ENCODE results near the gene OMP. TPM values are rescaled to one million over a fixed set of nuclear protein-coding genes. Genes with fewer than 3 reads are reported as not detected.
A peak's percentile ranks its signal among the peaks of the same experiment; 100 is the strongest.

The OMP gene
- polyA plus RNA-seq, 3 donors = not detected

DNA sequence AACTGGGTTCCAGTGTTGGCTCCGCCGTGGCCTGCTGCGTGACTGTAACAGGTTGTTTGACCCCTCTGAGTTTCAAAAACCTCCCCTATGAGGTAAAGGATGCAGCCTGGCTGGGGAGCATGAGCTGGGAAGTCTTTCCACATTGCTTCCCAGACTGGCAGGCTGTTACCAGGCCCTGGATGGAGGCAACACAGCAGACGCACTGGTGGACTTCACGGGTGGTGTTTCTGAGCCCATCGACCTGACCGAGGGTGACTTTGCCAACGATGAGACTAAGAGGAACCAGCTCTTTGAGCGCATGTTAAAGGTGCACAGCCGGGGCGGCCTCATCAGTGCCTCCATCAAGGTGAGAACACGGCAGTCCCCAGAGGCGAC lies 11.4 kb downstream of the OMP start:
- no peak overlapping the region for H3K27ac ChIP-seq (ENCODE audit: low read depth in 1 of 2, low read length in 2 of 2)
- Mint-ChIP-seq H3K27ac (no peak overlapping the region), H3K36me3 (no peaks in the 10 kb centered on the region), H3K4me3 (no peak overlapping the region), H3K9me3 (peaks cover 0 to 3% (median 0%) of the 10 kb centered on the region in 7 donors), H3K27me3 (ENCODE audit: low read depth in 3 of 3) (peaks cover 0 to 8% (median 3%) of the 10 kb centered on the region in 3 donors), H3K4me1 (peaks cover 5% of the 10 kb centered on the region)
- no peaks in the 10 kb centered on the region for H3K9me3 ChIP-seq (replicated peaks in 1 of 2; ENCODE audit: control insufficient read depth in 1 of 2, insufficient read depth in 1 of 2, low read length in 2 of 2)
- no peak for DNase-seq
- H4K20me1 ChIP-seq (ENCODE audit: insufficient read depth, low read length) = no peaks in the 10 kb centered on the region
- H3K36me3 ChIP-seq (replicated peaks in 1 of 2; ENCODE audit: control insufficient read depth in 1 of 2, insufficient read depth in 2 of 2, low read length in 2 of 2) = no peaks in the 10 kb centered on the region
- H3K9ac ChIP-seq (ENCODE audit: insufficient read depth, low read length, poor library complexity, severe bottlenecking) = no peak overlapping the region
- H3K79me2 ChIP-seq (ENCODE audit: insufficient read depth, low read length) = no peaks in the 10 kb centered on the region
- intact Hi-C loops (cut with micrococcal nuclease) = no loop called here
- WGBS (ENCODE audit: insufficient coverage) = 94% methylated on average over 9 of the region's 13 CpGs
- no peak overlapping the region for H2AFZ ChIP-seq (ENCODE audit: insufficient read depth, low read depth, low read length, poor library complexity, severe bottlenecking)
- no peak overlapping the region for H3K4me3 ChIP-seq (replicated peaks in 1 of 3; ENCODE audit: low read depth in 2 of 3, low read length in 3 of 3)
- no peaks in the 10 kb centered on the region for H3K4me1 ChIP-seq (ENCODE audit: control insufficient read depth in 1 of 2, insufficient read depth in 2 of 2, low read length in 2 of 2)
- TF ChIP-seq, protein P1, sequence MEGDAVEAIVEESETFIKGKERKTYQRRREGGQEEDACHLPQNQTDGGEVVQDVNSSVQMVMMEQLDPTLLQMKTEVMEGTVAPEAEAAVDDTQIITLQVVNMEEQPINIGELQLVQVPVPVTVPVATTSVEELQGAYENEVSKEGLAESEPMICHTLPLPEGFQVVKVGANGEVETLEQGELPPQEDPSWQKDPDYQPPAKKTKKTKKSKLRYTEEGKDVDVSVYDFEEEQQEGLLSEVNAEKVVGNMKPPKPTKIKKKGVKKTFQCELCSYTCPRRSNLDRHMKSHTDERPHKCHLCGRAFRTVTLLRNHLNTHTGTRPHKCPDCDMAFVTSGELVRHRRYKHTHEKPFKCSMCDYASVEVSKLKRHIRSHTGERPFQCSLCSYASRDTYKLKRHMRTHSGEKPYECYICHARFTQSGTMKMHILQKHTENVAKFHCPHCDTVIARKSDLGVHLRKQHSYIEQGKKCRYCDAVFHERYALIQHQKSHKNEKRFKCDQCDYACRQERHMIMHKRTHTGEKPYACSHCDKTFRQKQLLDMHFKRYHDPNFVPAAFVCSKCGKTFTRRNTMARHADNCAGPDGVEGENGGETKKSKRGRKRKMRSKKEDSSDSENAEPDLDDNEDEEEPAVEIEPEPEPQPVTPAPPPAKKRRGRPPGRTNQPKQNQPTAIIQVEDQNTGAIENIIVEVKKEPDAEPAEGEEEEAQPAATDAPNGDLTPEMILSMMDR (IDR thresholded peaks at IDR 0.05) = no peak
- H3K27me3 ChIP-seq (ENCODE audit: control insufficient read depth in 2 of 2, insufficient read depth in 2 of 2, low read length in 2 of 2) = no peaks in the 10 kb centered on the region
- no peak overlapping the region for H3K4me2 ChIP-seq (replicated peaks; ENCODE audit: extremely low read depth, low read length, poor library complexity, severe bottlenecking)

DNA sequence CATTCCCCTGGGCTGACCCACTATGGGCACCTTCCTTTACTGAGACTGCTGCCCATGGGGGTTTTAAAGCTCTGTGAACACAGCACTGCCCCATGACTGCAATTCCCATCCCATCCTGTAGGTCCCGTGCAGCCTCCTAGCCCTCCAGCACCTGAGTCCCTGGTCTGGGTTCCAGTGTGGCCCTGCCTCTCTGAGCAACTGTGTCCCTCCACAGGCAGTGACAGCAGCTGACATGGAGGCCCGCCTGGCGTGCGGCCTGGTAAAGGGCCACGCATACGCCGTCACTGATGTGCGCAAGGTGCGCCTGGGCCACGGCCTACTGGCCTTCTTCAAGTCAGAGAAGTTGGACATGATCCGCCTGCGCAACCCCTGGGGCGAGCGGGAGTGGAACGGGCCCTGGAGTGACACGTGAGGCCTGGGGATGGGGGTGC lies 12.6 kb downstream of the OMP start:
- Mint-ChIP-seq H3K4me3 (no peak overlapping the region), H3K27ac (peak overlapping the region in 1 of 7 donors; percentile 12), H3K4me1 (peaks cover 5% of the 10 kb centered on the region), H3K27me3 (ENCODE audit: low read depth in 3 of 3) (peaks cover 0 to 3% (median 2%) of the 10 kb centered on the region in 3 donors), H3K9me3 (peaks cover 0 to 3% (median 0%) of the 10 kb centered on the region in 7 donors), H3K36me3 (no peaks in the 10 kb centered on the region)
- TF ChIP-seq, protein P1 (IDR thresholded peaks at IDR 0.05) = peak; percentile 25
- no peak overlapping the region for H3K27ac ChIP-seq (ENCODE audit: low read depth in 1 of 2, low read length in 2 of 2)
- WGBS (ENCODE audit: insufficient coverage) = 98% methylated on average over 13 of the region's 16 CpGs
- intact Hi-C loops (cut with micrococcal nuclease) = no loop called here
- H4K20me1 ChIP-seq (ENCODE audit: insufficient read depth, low read length) = no peaks in the 10 kb centered on the region
- no peak overlapping the region for H3K9ac ChIP-seq (ENCODE audit: insufficient read depth, low read length, poor library complexity, severe bottlenecking)
- no peak overlapping the region for H3K4me2 ChIP-seq (replicated peaks; ENCODE audit: extremely low read depth, low read length, poor library complexity, severe bottlenecking)
- no peaks in the 10 kb centered on the region for H3K4me1 ChIP-seq (ENCODE audit: control insufficient read depth in 1 of 2, insufficient read depth in 2 of 2, low read length in 2 of 2)
- H2AFZ ChIP-seq (ENCODE audit: insufficient read depth, low read depth, low read length, poor library complexity, severe bottlenecking) = no peak overlapping the region
- no peaks in the 10 kb centered on the region for H3K36me3 ChIP-seq (replicated peaks in 1 of 2; ENCODE audit: control insufficient read depth in 1 of 2, insufficient read depth in 2 of 2, low read length in 2 of 2)
- H3K9me3 ChIP-seq (replicated peaks in 1 of 2; ENCODE audit: control insufficient read depth in 1 of 2, insufficient read depth in 1 of 2, low read length in 2 of 2) = no peaks in the 10 kb centered on the region
- no peaks in the 10 kb centered on the region for H3K79me2 ChIP-seq (ENCODE audit: insufficient read depth, low read length)
- DNase-seq = no peak
- no peaks in the 10 kb centered on the region for H3K27me3 ChIP-seq (ENCODE audit: control insufficient read depth in 2 of 2, insufficient read depth in 2 of 2, low read length in 2 of 2)
- H3K4me3 ChIP-seq (replicated peaks in 1 of 3; ENCODE audit: low read depth in 2 of 3, low read length in 3 of 3) = no peak overlapping the region
